Cortex of kidney (tissue), 1 donor: ENCODE measurements around the gene SAMD5.

Source experiments
- DNase-seq: peaks from one replicate; lab custom pipeline; 2025; lab: John Stamatoyannopoulos, UW

SAMD5 gene

DNA sequence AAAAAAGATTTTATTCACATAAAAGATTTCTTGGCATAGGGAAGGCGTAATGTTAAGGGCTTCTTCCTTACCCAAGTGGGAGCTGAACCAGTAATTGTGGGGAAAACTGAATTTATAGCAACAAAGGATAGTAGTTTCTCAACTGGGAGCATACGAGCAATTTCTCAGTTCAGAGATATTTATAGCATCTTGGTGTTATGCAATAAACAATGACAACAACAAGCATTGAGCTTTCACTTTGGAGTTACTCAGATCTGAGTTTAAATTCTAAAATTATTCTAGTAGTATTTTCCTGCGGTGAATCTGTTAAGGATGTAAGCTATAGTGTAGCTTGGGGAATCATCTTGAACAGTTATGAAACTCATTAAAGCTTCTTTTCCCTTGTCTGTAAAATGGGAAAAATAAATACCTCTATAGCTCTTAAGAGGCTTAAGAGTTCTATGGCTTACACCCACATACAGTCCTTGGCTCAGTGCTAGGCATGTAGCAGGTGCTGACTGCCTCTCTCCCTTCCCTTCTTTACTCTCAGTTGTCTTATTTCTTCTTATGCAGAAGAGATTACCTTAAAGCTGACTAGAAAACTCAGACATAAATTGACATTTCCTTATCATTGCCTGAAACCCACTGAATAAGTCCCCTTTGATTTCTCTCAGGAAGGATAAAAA is 58.8 kb downstream of the SAMD5 start:
- DNase-seq: no peak

- no peak for DNase-seq
Measured at GRCh38 chr6:147569788-147570187, 61.3 kb downstream of the SAMD5 start.

- no peak for DNase-seq
Measured at GRCh38 chr6:147570681-147571080, 62.2 kb downstream of the SAMD5 start.

DNA sequence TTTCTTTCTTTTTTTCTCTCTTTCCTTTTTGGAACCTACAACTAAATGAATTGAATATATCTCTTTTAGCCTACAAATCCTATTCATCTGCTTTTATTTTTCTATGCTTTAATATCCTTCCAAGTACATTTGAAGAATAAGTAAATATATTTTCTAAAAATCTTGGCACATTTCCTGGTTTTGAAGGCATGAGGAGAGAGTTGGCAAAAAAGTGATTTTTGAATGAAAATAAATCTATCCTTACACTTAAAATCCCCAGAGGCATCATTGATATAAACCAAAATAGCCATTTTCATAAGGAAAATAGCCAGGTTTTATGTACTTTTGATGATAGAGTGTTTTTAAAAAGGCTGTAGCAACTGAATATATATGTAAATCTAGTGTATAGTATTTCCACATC is 69.0 kb downstream of the SAMD5 start:
- DNase-seq: no peak

DNA sequence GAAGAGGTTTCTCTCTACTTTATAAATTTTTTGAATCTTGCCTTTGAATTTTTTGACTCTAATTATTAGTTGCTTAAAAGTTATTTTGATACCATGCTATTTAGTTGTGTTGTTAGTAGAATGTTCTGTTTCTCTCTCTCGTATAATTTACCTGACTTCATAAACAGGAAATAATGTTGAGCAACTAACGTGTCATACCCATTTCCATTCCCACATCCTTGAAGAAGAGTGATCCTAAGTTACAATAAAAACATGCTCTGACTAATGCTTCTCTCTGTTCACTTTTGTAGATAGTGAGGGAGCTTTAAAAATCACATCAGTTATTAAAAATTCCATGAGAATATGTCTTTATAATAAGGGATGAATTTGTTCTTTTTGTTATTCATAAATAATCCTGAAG is 69.7 kb downstream of the SAMD5 start:
- no peak for DNase-seq

- no peak for DNase-seq
Measured at GRCh38 chr6:147578883-147579282, 70.4 kb downstream of the SAMD5 start.

DNA sequence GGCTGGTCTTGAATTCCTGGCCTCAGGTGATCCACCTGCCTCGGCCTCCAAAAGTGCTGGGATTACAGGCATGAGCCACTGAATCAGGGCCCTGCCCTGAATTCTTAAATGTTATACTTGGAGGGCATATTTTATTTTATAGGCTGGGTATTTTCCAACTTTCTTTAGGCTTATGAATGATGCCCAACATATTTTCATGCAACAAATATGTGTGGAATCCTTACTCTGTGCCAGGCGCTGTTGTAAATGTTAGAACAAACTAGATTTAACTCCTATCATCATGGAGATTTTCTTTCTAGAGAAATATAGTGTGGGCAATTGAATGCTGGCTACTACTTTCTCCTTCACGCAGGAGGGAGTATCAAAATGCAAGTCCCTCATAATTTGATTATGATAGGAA is 71.2 kb downstream of the SAMD5 start:
- DNase-seq: no peak

DNA sequence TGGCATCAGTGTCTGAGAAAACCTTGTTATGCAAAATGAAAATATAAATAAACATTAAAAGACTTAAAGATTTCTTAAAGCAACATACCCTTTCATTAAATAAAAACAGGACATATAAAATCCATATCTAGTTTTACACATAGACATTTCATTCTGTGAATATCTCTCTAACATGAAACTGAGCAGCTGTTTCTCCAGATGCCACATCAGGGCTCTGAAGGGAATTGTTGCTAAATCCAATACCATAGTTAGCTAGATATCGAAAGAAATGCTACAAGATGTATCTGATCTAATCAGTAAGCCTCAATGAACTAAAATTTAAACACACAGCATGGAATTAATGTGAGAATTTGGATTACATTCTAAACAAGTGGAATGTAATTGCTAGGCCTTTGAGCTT is 74.5 kb downstream of the SAMD5 start:
- DNase-seq: no peak

DNA sequence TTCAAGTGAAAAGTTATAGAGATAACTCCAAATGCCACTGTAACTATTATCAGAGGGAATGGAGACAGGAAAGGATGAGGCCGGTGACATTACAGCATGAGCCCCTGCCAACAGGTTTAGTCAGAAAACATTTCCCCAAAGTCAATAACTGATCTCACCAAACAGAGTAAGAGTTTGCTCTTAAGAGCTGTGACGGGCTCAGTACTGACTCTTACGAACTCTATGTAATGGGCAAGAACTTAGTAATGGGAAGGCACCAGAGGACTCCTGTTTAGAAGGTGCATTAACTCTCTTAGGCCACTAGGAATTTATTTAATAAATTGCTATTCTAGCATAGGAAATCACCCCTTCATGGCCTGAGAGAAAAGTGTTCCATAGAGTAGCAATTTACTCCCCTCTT is 76.8 kb downstream of the SAMD5 start:
- no peak for DNase-seq

- DNase-seq: no peak
Measured at GRCh38 chr6:147586044-147586443, 77.6 kb downstream of the SAMD5 start.

GRCh38 chr6:147587907-147588306 is 79.4 kb downstream of the SAMD5 start:
- no peak for DNase-seq

- DNase-seq: no peak
Measured at GRCh38 chr6:147588469-147588868, 80.0 kb downstream of the SAMD5 start.

- DNase-seq: no peak
Measured at GRCh38 chr6:147589739-147590250, 81.3 kb downstream of the SAMD5 start.

DNA sequence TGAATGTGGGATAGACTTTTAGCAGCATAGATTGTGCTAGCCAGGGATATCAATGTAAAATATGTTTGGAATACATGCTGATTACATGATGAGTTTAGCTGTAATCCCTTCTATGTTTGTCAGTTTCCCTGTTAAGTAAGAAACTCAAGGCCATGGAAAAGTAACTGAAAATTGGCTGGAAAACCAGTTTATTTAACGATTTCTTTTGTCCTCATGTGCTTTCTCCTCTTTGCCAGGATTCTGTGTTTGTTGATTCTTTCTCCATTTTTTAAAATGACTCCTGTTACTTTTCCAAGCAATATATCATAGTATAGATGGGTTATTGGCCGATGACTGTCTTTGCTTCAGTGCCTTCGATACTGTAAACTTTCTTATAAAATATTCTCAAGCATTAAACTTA is 87.5 kb downstream of the SAMD5 start:
- no peak for DNase-seq

- no peak for DNase-seq
Measured at GRCh38 chr6:147603392-147604081, 95.0 kb downstream of the SAMD5 start.

DNA sequence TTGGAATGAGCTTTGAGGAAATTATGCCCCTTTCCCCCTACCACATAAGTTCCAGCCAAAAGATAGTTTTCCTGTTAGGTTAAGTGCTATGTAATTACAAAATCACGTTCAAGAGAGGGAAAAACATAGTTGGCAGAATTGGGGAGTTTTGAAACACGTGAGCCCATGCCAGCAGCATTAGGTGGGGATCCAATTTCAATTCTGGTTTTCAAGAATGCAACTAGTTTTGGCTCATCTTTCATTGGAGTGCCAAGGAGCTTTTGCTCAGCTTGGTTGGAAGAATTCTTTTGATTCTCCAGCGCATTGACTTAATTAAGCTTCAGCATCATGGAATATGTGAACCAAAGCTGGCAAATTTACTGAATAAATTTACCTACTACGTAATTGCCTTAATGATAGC is 95.9 kb downstream of the SAMD5 start:
- DNase-seq: no peak

- no peak for DNase-seq
Measured at GRCh38 chr6:147611992-147612391, 103.5 kb downstream of the SAMD5 start.

DNA sequence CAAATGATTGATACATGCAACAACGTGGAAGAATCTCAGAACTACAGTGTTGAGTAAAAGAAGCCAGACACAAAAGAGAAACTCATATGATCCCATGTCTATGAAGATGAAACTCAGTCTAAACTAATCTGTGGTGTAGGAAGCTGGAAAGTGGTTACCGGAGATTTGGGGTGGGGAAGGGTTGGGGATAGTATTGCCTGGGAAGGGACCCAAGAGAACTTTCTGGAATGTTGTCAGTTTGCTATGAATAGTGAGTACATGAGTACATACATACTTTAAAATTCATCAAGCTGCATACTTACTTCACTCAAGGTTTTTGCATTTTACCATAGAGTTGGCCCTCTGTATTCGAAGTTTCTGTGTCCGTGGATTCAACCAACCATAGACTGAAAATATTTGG is 106.0 kb downstream of the SAMD5 start:
- no peak for DNase-seq

DNA sequence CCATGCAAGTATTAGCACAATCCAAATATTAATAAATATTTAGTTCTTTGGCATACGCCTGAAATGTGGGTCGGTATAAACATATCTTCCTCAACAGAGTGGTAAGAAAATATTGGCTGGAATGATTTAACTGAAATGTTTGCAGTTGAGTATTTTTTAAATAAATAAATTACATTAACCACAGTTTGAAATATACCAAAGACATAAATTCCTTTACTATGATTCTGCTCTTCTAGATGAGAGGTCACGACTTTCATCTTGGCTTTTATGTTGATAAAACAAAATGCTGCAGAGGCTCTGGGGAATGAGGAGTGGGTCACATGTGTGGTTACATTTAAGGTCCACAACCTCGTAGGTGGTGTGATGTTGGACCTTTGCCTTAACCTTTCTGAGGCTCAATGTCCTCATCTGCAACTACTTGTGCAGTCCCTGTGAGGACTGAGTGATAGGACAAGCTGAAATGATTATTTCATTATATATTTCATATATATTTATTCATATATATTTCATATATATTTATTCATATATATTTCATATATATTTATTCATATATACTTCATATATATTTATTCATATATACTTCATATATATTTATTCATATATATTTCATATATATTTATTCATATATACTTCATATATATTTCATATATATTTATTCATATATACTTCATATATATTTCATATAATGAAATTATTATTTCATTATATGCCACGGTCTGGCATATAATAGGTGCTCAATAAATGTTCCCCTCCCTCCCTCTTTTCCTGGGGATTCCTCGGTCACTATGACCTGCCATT is 107.4 kb downstream of the SAMD5 start:
- DNase-seq: no peak

DNA sequence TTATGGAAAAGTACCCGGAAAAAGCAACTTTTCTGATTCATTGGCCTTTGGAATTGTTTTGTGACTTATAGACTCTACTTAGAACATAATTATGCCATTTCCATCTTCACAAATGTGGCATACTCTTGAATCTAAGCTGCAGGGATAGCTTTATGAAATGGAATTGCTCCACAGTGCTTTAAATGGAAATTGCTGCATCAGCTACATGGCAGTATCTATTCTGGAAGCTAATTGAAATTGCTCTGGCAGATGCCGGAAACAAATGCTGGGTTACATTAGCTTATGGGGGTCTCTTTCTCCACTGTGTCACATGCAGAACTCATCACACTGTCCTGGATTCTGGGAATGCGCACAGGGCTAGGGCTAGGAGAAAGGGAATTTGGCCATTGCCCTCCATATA is 108.9 kb downstream of the SAMD5 start:
- no peak for DNase-seq

GRCh38 chr6:147618457-147618856 is 110.0 kb downstream of the SAMD5 start:
- no peak for DNase-seq

GRCh38 chr6:147618927-147619326 is 110.4 kb downstream of the SAMD5 start:
- DNase-seq: no peak
